SK-N-SH (cell line): Measurements from ENCODE around the gene SLC2A11. TPM values are rescaled to one million over a fixed set of nuclear protein-coding genes. Genes with fewer than 3 reads are reported as not detected.
"Not testable (repeated sequence)": the region's sequence is repeated elsewhere in the genome, so short reads cannot be mapped to it uniquely, and the experiment has no call there.

Experiments used
- CTCF ChIA-PET: fragments of 300-600, 350-600 bp; formaldehyde crosslinking; extraction: SDS; loops from one replicate; lab custom pipeline; 2021; lab: Yijun Ruan, JAX
- POLR2A ChIA-PET: fragments of 350-600 bp; sonication (Branson Sonifier 250); formaldehyde crosslinking; extraction: SDS; loops from one replicate; lab custom pipeline; 2020; ENCODE audit warnings: antibody characterized with exemption, inconsistent platforms; lab: Yijun Ruan, JAX
- DNase-seq: peaks from one replicate; pipeline ENCODE4 v3.0.0; 2012
- H2AFZ ChIP-seq: fragments of 200-600 bp; sonication (generic); 2 replicates; pipeline ENCODE4 v1.8.1; 2016; ENCODE audit warnings: antibody characterized with exemption, mild to moderate bottlenecking, low read depth
- H3F3A ChIP-seq: fragments of 200-600 bp; sonication (generic); replicated peaks from 2 replicates; pipeline ENCODE3; 2016; ENCODE audit warnings: antibody characterized with exemption, mild to moderate bottlenecking; ENCODE audit not compliant: insufficient read depth
- H3K27ac ChIP-seq, 2 experiments: fragments of 200-500 bp in 1 of 2; fragments of 200-600 bp in 1 of 2; sonication (Bioruptor generic) in 1 of 2; sonication (generic), shearing (Covaris generic) in 1 of 2; 2 replicates each; pipeline versions ENCODE4 v1.5.1 to v1.6.1; 2014 to 2016; ENCODE audit warnings: low read depth in 2 of 2, inconsistent platforms in 1 of 2, low read length in 1 of 2, mild to moderate bottlenecking in 1 of 2, mixed read lengths in 1 of 2
- H3K27me3 ChIP-seq: fragments of 200-600 bp; sonication (generic), shearing (Covaris generic); 2 replicates; pipeline ENCODE4 v1.6.1; 2016; ENCODE audit warnings: mixed run types; ENCODE audit not compliant: insufficient read depth
- H3K36me3 ChIP-seq, 2 experiments: fragments of 200-500 bp in 1 of 2; fragments of 200-600 bp in 1 of 2; sonication (Bioruptor generic) in 1 of 2; sonication (generic) in 1 of 2; replicated peaks in 1 of 2; 2 replicates each; pipeline versions ENCODE3 to v1.5.1; 2014 to 2016; ENCODE audit warnings: low read length in 1 of 2, mild to moderate bottlenecking in 1 of 2; ENCODE audit not compliant: insufficient read depth in 2 of 2, control insufficient read depth in 1 of 2
- H3K4me1 ChIP-seq, 2 experiments: fragments of 200-500 bp in 1 of 2; fragments of 200-600 bp in 1 of 2; sonication (Bioruptor generic) in 1 of 2; sonication (generic), shearing (Covaris generic) in 1 of 2; 2 replicates each; pipeline versions ENCODE4 v1.5.1 to v1.6.1; 2014 to 2016; ENCODE audit warnings: low read depth in 1 of 2, low read length in 1 of 2, mixed run types in 1 of 2; ENCODE audit not compliant: insufficient read depth in 2 of 2, control insufficient read depth in 1 of 2
- H3K4me2 ChIP-seq: fragments of 200-600 bp; sonication (generic), shearing (Covaris generic); 2 replicates; pipeline ENCODE4 v1.6.1; 2017; ENCODE audit warnings: mixed run types
- H3K4me3 ChIP-seq, 2 experiments: fragments of 200-500 bp in 1 of 2; fragments of 200-600 bp in 1 of 2; sonication (Bioruptor generic) in 1 of 2; sonication (generic), shearing (Covaris generic) in 1 of 2; 2 replicates each; pipeline versions ENCODE4 v1.5.1 to v1.8.1; 2014 to 2016; ENCODE audit warnings: low read depth in 2 of 2, inconsistent platforms in 1 of 2, low read length in 1 of 2, mild to moderate bottlenecking in 1 of 2, mixed read lengths in 1 of 2, moderate library complexity in 1 of 2
- H3K79me2 ChIP-seq: fragments of 200-600 bp; sonication (generic); 2 replicates; pipeline ENCODE4 v1.8.1; 2017; ENCODE audit warnings: mild to moderate bottlenecking; ENCODE audit not compliant: insufficient read depth
- H3K9ac ChIP-seq: fragments of 200-600 bp; sonication (generic); 2 replicates; pipeline ENCODE4 v1.6.1; 2017; ENCODE audit warnings: mixed run types
- H3K9me2 ChIP-seq: fragments of 200-600 bp; sonication (generic); 2 replicates; pipeline ENCODE4 v1.6.1; 2017; ENCODE audit warnings: mixed run types
- H3K9me3 ChIP-seq: fragments of 200-600 bp; sonication (generic); 2 replicates; pipeline ENCODE4 v1.6.1; 2017; ENCODE audit warnings: mixed run types, mild to moderate bottlenecking, moderate library complexity
- H4K20me1 ChIP-seq: fragments of 200-600 bp; sonication (generic); 2 replicates; pipeline ENCODE4 v1.6.1; 2017; ENCODE audit warnings: mild to moderate bottlenecking, mixed run types; ENCODE audit not compliant: insufficient read depth
- EP300 ChIP-seq, 2 experiments: IDR thresholded peaks; 2 replicates each; pipeline versions ENCODE4 v1.4.0 to v1.6.1; 2012; ENCODE audit warnings: borderline replicate concordance in 1 of 2, low read depth in 1 of 2, low read length in 1 of 2
- EZH2phosphoT487 ChIP-seq: fragments of 200-600 bp; sonication (generic); IDR thresholded peaks from 2 replicates; pipeline ENCODE4 v1.6.1; 2017; ENCODE audit warnings: low read depth, mixed run types, mild to moderate bottlenecking, antibody characterized with exemption, moderate library complexity, borderline replicate concordance
- FOSL2 ChIP-seq: IDR thresholded peaks from 2 replicates; pipeline ENCODE4 v1.4.0; 2012; ENCODE audit warnings: low read depth, mild to moderate bottlenecking, moderate library complexity, borderline replicate concordance
- FOXJ3 ChIP-seq: sonication (generic); formaldehyde crosslinking; IDR thresholded peaks from 2 replicates; pipeline ENCODE4 v1.5.1; 2020; ENCODE audit warnings: mild to moderate bottlenecking, missing genetic modification reagents
- FOXM1 ChIP-seq: IDR thresholded peaks from 2 replicates; pipeline ENCODE4 v1.4.0; 2012; ENCODE audit warnings: low read depth, mild to moderate bottlenecking
- GABPA ChIP-seq: IDR thresholded peaks from 2 replicates; pipeline ENCODE4 v1.4.0; 2012; ENCODE audit warnings: low read depth, mild to moderate bottlenecking
- GATA2 ChIP-seq: sonication (generic); formaldehyde crosslinking; IDR thresholded peaks from 2 replicates; pipeline ENCODE4 v1.5.0; 2020; ENCODE audit warnings: mild to moderate bottlenecking, missing genetic modification reagents
- JUND ChIP-seq: IDR thresholded peaks from 2 replicates; pipeline ENCODE4 v1.4.0; 2012
- MXI1 ChIP-seq: IDR thresholded peaks from 2 replicates; pipeline ENCODE4 v1.6.1; 2012; ENCODE audit warnings: mild to moderate bottlenecking, low read depth, low read length, improper control_type of control experiment
- NRF1 ChIP-seq: IDR thresholded peaks from 2 replicates; pipeline ENCODE4 v1.6.1; 2012; ENCODE audit warnings: low read depth, mild to moderate bottlenecking, low read length
- RFX5 ChIP-seq: IDR thresholded peaks from 2 replicates; pipeline ENCODE4 v1.6.1; 2012; ENCODE audit warnings: mild to moderate bottlenecking, improper control_type of control experiment, low read length
- RXRA ChIP-seq: IDR thresholded peaks from 2 replicates; pipeline ENCODE4 v1.4.0; 2012; ENCODE audit warnings: low read depth, mild to moderate bottlenecking, borderline replicate concordance
- SIN3A ChIP-seq: IDR thresholded peaks from 2 replicates; pipeline ENCODE4 v1.6.1; 2012; ENCODE audit warnings: low read depth, mild to moderate bottlenecking, low read length, moderate library complexity, borderline replicate concordance
- TAF1 ChIP-seq: IDR thresholded peaks from 2 replicates; pipeline ENCODE4 v1.6.1; 2012; ENCODE audit warnings: low read depth, mild to moderate bottlenecking, low read length, moderate library complexity, borderline replicate concordance
- TEAD4 ChIP-seq: IDR thresholded peaks from 2 replicates; pipeline ENCODE4 v1.4.0; 2012; ENCODE audit warnings: mild to moderate bottlenecking, borderline replicate concordance; ENCODE audit not compliant: insufficient read depth
- WGBS: methylation state at CpG from one replicate; pipeline ENCODE4 v1.1.6; 2017; ENCODE audit warnings: low lambda C conversion rate; 5-methylcytosine and 5-hydroxymethylcytosine counted together
- polyA plus RNA-seq, 3 experiments: library from polyadenylated mRNA; depleted of rRNA; stranded (reverse); fragments of >200 nt; gene quantifications; 2 replicates each; pipeline ENCODE4 v1.2.3, GENCODE V29; 2012
- TF ChIP-seq, protein P1 (sequence below): IDR thresholded peaks from 2 replicates; pipeline ENCODE4 v1.6.1; 2012; ENCODE audit warnings: mild to moderate bottlenecking, low read depth, low read length, moderate library complexity
- TF ChIP-seq, protein P2 (sequence below): IDR thresholded peaks from 2 replicates; pipeline ENCODE4 v1.4.0; 2012; ENCODE audit warnings: low read depth, borderline replicate concordance
- TF ChIP-seq, protein P3 (sequence below): fragments of 150-350 bp; IDR thresholded peaks from 2 replicates; pipeline ENCODE4 v1.6.1; 2017; ENCODE audit warnings: antibody characterized with exemption, low read length, low read depth, borderline replicate concordance
- TF ChIP-seq, protein P4 (sequence below): IDR thresholded peaks from 2 replicates; pipeline ENCODE4; 2012
- TF ChIP-seq, protein P5 (sequence below): IDR thresholded peaks from 2 replicates; pipeline ENCODE4 v1.4.0; 2012; ENCODE audit warnings: low read depth, borderline replicate concordance

The SLC2A11 gene
- polyA plus RNA-seq, 1 of the 3 experiments (the other 2 are of a cell fraction), result 21.8 TPM

DNA sequence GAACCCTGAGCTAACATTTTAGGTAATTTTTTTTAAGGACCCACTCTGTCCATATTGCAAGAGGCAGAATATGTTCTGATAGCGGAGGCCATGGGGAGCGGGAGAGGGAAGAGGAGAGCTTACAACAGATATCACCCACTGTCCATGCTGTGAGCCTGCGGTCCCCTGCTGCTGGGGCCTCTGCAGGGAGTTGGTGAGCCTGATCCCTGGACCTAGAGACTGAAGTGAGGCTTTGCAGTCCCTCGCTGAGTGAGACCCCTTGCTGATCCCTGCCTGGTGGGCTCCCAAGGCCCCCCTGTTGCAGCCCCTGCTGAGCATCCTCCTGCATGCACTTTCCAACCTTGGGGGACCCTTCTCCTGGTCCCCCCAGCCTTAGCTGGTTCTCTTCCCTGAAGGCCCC lies 49.0 kb downstream of the SLC2A11 start:
- Histone ChIP-seq H3K27me3 (no peaks in the 10 kb centered on the region), H3K9me3 (no peaks in the 10 kb centered on the region), H3K9ac (no peak overlapping the region), H3K36me3 (no peaks in the 10 kb centered on the region), H4K20me1 (no peaks in the 10 kb centered on the region), H2AFZ (no peak overlapping the region), H3K4me2 (no peak overlapping the region), H3K4me3 (no peak overlapping the region), H3F3A (no peaks in the 10 kb centered on the region), H3K4me1 (peaks cover 0 to 4% of the 10 kb centered on the region in 2 experiments; a peak in 1 of 4 replicates), H3K79me2 (no peaks in the 10 kb centered on the region), H3K9me2 (no peaks in the 10 kb centered on the region), H3K27ac (no peak overlapping the region)
- 96% methylated on average over 3 of the region's 4 CpGs for WGBS
- CTCF ChIA-PET, result no interaction called here
- DNase-seq, result no peak
- POLR2A ChIA-PET, result no interaction called here
- TF ChIP-seq NRF1 (no peak), FOSL2 (no peak), EZH2phosphoT487 (no peak), TEAD4 (no peak), FOXJ3 (CRISPR knock-in tag) (no peak), JUND (no peak), RFX5 (no peak), RXRA (no peak), GABPA (no peak), EP300 (IDR thresholded peaks at IDR 0.05; ENCODE audit: borderline replicate concordance in 1 of 2, low read depth in 1 of 2, low read length in 1 of 2) (no peak), GATA2 (CRISPR knock-in tag) (no peak), TAF1 (no peak), SIN3A (no peak), MXI1 (no peak), FOXM1 (no peak)
- TF ChIP-seq, protein P1, sequence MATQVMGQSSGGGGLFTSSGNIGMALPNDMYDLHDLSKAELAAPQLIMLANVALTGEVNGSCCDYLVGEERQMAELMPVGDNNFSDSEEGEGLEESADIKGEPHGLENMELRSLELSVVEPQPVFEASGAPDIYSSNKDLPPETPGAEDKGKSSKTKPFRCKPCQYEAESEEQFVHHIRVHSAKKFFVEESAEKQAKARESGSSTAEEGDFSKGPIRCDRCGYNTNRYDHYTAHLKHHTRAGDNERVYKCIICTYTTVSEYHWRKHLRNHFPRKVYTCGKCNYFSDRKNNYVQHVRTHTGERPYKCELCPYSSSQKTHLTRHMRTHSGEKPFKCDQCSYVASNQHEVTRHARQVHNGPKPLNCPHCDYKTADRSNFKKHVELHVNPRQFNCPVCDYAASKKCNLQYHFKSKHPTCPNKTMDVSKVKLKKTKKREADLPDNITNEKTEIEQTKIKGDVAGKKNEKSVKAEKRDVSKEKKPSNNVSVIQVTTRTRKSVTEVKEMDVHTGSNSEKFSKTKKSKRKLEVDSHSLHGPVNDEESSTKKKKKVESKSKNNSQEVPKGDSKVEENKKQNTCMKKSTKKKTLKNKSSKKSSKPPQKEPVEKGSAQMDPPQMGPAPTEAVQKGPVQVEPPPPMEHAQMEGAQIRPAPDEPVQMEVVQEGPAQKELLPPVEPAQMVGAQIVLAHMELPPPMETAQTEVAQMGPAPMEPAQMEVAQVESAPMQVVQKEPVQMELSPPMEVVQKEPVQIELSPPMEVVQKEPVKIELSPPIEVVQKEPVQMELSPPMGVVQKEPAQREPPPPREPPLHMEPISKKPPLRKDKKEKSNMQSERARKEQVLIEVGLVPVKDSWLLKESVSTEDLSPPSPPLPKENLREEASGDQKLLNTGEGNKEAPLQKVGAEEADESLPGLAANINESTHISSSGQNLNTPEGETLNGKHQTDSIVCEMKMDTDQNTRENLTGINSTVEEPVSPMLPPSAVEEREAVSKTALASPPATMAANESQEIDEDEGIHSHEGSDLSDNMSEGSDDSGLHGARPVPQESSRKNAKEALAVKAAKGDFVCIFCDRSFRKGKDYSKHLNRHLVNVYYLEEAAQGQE, result no peak
- TF ChIP-seq, protein P2, sequence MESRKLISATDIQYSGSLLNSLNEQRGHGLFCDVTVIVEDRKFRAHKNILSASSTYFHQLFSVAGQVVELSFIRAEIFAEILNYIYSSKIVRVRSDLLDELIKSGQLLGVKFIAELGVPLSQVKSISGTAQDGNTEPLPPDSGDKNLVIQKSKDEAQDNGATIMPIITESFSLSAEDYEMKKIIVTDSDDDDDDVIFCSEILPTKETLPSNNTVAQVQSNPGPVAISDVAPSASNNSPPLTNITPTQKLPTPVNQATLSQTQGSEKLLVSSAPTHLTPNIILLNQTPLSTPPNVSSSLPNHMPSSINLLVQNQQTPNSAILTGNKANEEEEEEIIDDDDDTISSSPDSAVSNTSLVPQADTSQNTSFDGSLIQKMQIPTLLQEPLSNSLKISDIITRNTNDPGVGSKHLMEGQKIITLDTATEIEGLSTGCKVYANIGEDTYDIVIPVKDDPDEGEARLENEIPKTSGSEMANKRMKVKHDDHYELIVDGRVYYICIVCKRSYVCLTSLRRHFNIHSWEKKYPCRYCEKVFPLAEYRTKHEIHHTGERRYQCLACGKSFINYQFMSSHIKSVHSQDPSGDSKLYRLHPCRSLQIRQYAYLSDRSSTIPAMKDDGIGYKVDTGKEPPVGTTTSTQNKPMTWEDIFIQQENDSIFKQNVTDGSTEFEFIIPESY, result no peak
- TF ChIP-seq, protein P3, sequence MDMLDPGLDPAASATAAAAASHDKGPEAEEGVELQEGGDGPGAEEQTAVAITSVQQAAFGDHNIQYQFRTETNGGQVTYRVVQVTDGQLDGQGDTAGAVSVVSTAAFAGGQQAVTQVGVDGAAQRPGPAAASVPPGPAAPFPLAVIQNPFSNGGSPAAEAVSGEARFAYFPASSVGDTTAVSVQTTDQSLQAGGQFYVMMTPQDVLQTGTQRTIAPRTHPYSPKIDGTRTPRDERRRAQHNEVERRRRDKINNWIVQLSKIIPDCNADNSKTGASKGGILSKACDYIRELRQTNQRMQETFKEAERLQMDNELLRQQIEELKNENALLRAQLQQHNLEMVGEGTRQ, result no peak
- TF ChIP-seq, protein P4, sequence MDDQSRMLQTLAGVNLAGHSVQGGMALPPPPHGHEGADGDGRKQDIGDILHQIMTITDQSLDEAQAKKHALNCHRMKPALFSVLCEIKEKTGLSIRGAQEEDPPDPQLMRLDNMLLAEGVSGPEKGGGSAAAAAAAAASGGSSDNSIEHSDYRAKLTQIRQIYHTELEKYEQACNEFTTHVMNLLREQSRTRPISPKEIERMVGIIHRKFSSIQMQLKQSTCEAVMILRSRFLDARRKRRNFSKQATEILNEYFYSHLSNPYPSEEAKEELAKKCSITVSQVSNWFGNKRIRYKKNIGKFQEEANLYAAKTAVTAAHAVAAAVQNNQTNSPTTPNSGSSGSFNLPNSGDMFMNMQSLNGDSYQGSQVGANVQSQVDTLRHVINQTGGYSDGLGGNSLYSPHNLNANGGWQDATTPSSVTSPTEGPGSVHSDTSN, result no peak
- TF ChIP-seq, protein P5, sequence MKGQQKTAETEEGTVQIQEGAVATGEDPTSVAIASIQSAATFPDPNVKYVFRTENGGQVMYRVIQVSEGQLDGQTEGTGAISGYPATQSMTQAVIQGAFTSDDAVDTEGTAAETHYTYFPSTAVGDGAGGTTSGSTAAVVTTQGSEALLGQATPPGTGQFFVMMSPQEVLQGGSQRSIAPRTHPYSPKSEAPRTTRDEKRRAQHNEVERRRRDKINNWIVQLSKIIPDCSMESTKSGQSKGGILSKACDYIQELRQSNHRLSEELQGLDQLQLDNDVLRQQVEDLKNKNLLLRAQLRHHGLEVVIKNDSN, result no peak

DNA sequence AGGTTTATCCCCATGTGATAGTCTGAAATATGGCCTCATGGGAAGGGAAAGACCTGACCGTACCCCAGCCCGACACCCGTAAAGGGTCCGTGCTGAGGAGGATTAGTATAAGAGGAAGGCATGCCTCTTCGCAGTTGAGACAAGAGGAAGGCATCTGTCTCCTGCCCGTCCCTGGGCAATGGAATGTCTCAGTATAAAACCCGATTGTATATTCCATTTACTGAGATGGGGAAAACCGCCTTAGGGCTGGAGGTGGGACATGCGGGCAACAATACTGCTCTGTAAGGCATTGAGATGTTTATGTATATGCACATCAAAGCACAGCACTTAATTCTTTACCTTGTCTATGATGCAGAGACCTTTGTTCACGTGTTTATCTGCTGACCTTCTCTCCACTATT lies 49.7 kb downstream of the SLC2A11 start:
- H3K4me1 ChIP-seq, H2AFZ ChIP-seq, H4K20me1 ChIP-seq, H3F3A ChIP-seq, POLR2A ChIA-PET, H3K27ac ChIP-seq, H3K9ac ChIP-seq, H3K9me2 ChIP-seq, H3K4me3 ChIP-seq, DNase-seq, H3K79me2 ChIP-seq, H3K4me2 ChIP-seq, H3K27me3 ChIP-seq, H3K36me3 ChIP-seq, H3K9me3 ChIP-seq: not testable (repeated sequence)
- WGBS, result 71% methylated on average over 9 of the region's 10 CpGs
- CTCF ChIA-PET, result interaction anchor here (3.6 kb wide), 1 partner anchor 13 kb away, joined by 21 read pairs; the partner anchor contains the start of gene MIF
